ENCODE results near the gene SOD2.

SOD2 gene

DNA sequence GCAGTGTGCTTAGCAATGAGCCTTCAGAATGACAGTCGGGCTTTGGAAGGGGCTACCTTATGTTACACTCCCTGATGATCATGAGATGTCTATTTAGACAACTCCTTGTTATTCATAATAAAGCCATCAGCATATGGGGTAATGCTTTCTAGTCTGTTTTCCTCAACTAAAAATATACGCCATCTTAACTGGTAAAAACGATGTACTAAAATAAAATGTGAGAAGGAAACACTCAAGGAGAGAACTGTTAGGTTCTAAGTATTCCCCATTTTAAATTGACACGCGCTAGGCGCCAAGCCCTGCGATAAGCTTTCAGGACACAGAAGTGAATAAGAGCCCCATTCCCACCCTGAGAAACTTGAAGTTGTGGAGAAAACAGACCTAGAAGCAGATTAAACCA lies 43.6 kb downstream of the SOD2 start:
- H3K4me1 ChIP-seq (ENCODE audit: insufficient read depth, low read length): no peaks in the 10 kb centered on the region
- no peaks in the 10 kb centered on the region for H3K9me3 ChIP-seq (ENCODE audit: insufficient read depth, low read length, severe bottlenecking)
- no peaks in the 10 kb centered on the region for H3K36me3 ChIP-seq (ENCODE audit: insufficient read depth, low read length)
- no peaks in the 10 kb centered on the region for H4K20me1 ChIP-seq (ENCODE audit: insufficient read depth, low read length)
- no peaks in the 10 kb centered on the region for H3K79me2 ChIP-seq (ENCODE audit: insufficient read depth, low read length)
- H3K4me2 ChIP-seq (ENCODE audit: insufficient read depth, low read length): no peak overlapping the region
- H3K4me3 ChIP-seq (ENCODE audit: low read depth in 1 of 2, low read length in 2 of 2): no peak overlapping the region
- ATAC-seq (ENCODE audit: insufficient read depth, low read depth) (no peak), DNase-seq (no peak)
- no peak overlapping the region for H2AFZ ChIP-seq (ENCODE audit: low read depth, low read length)
- no peak overlapping the region for H3K27ac ChIP-seq (ENCODE audit: low read length)
- no peak overlapping the region for H3K9ac ChIP-seq (ENCODE audit: low read depth, low read length)
- no peak for TF ChIP-seq CTCF (IDR thresholded peaks at IDR 0.05; ENCODE audit: borderline replicate concordance, extremely low read depth, low read length, poor library complexity, severe bottlenecking)
- no peak for TF ChIP-seq EZH2 (IDR thresholded peaks at IDR 0.05; ENCODE audit: borderline replicate concordance, low read depth, low read length, severe bottlenecking)
- H3K27me3 ChIP-seq (ENCODE audit: insufficient read depth, low read length, poor library complexity): no peaks in the 10 kb centered on the region

DNA sequence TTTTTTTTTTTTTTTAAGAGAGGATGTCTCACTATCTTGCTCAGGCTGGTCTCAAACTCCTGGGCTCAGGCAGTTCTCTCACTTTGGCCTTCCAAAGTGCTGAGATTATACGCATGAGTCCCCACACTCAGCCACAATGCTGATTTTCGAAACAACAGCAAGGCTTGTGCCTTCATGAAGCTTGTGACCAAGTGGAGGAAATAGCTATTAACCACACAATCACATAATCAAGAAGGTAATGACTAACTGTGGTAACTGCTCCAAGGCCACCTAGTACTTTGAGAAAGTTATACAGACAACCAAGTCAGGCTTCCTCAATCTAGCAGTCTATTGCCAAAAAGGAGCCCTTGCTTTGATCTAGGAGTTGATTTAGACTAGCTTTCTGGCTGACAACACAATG lies 46.3 kb downstream of the SOD2 start:
- no peak overlapping the region for H2AFZ ChIP-seq (ENCODE audit: low read depth, low read length)
- DNase-seq (no peak), ATAC-seq (ENCODE audit: insufficient read depth, low read depth) (no peak)
- H3K27me3 ChIP-seq (ENCODE audit: insufficient read depth, low read length, poor library complexity): no peaks in the 10 kb centered on the region
- TF ChIP-seq CTCF (IDR thresholded peaks at IDR 0.05; ENCODE audit: borderline replicate concordance, extremely low read depth, low read length, poor library complexity, severe bottlenecking) (no peak), EZH2 (IDR thresholded peaks at IDR 0.05; ENCODE audit: borderline replicate concordance, low read depth, low read length, severe bottlenecking) (no peak)
- H4K20me1 ChIP-seq (ENCODE audit: insufficient read depth, low read length): no peaks in the 10 kb centered on the region
- H3K79me2 ChIP-seq (ENCODE audit: insufficient read depth, low read length): no peaks in the 10 kb centered on the region
- no peaks in the 10 kb centered on the region for H3K4me1 ChIP-seq (ENCODE audit: insufficient read depth, low read length)
- H3K9ac ChIP-seq (ENCODE audit: low read depth, low read length): no peak overlapping the region
- no peaks in the 10 kb centered on the region for H3K36me3 ChIP-seq (ENCODE audit: insufficient read depth, low read length)
- no peak overlapping the region for H3K4me2 ChIP-seq (ENCODE audit: insufficient read depth, low read length)
- no peaks in the 10 kb centered on the region for H3K9me3 ChIP-seq (ENCODE audit: insufficient read depth, low read length, severe bottlenecking)
- no peak overlapping the region for H3K4me3 ChIP-seq (ENCODE audit: low read depth in 1 of 2, low read length in 2 of 2)
- H3K27ac ChIP-seq (ENCODE audit: low read length): no peak overlapping the region

DNA sequence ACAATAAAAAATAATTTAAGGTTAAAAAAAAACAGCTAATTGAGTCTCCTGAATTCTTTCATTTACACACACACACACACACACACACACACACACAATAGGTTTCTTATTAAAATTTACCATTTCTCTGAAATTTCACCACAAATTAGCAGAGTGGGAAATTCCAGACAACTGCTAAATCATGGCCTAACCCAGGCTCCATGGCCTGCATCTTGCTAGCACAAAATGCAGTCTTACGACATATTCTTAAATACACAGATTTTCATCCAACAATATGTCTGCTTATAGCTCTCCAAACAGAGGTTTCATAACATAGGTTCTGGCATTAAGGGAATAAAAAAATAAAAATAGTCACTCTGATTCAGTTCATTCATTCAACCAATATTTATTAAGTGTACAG lies 46.9 kb downstream of the SOD2 start:
- H4K20me1 ChIP-seq (ENCODE audit: insufficient read depth, low read length): no peaks in the 10 kb centered on the region
- H3K9ac ChIP-seq (ENCODE audit: low read depth, low read length): no peak overlapping the region
- H3K4me1 ChIP-seq (ENCODE audit: insufficient read depth, low read length): no peaks in the 10 kb centered on the region
- H2AFZ ChIP-seq (ENCODE audit: low read depth, low read length): no peak overlapping the region
- H3K4me2 ChIP-seq (ENCODE audit: insufficient read depth, low read length): no peak overlapping the region
- no peak for ATAC-seq (ENCODE audit: insufficient read depth, low read depth)
- H3K27me3 ChIP-seq (ENCODE audit: insufficient read depth, low read length, poor library complexity): no peaks in the 10 kb centered on the region
- H3K79me2 ChIP-seq (ENCODE audit: insufficient read depth, low read length): no peaks in the 10 kb centered on the region
- TF ChIP-seq CTCF (IDR thresholded peaks at IDR 0.05; ENCODE audit: borderline replicate concordance, extremely low read depth, low read length, poor library complexity, severe bottlenecking) (no peak), EZH2 (IDR thresholded peaks at IDR 0.05; ENCODE audit: borderline replicate concordance, low read depth, low read length, severe bottlenecking) (no peak)
- no peak overlapping the region for H3K4me3 ChIP-seq (ENCODE audit: low read depth in 1 of 2, low read length in 2 of 2)
- H3K36me3 ChIP-seq (ENCODE audit: insufficient read depth, low read length): no peaks in the 10 kb centered on the region
- H3K9me3 ChIP-seq (ENCODE audit: insufficient read depth, low read length, severe bottlenecking): no peaks in the 10 kb centered on the region
- no peak for DNase-seq
- H3K27ac ChIP-seq (ENCODE audit: low read length): no peak overlapping the region

DNA sequence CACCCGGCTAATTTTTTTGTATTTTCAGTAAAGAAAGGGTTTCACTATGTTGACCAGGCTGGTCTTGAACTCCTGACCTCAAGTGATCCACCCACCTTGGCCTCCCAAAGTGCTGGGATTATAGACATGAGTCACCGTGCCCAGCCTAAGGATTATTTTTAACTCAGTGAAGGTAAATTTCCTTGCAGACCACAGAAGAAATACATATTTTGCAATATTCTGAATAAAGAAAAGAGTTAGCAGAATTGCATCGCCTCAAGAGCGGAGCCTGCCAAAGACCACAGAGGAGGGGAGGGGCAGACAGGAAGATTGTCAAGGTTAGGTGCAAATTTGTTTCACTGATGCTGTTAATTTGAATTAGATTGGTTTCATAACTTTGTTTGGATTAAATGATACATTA lies 47.4 kb downstream of the SOD2 start:
- Histone ChIP-seq H3K9me3 (ENCODE audit: insufficient read depth, low read length, severe bottlenecking) (no peaks in the 10 kb centered on the region), H3K4me3 (ENCODE audit: low read depth in 1 of 2, low read length in 2 of 2) (no peak overlapping the region), H3K79me2 (ENCODE audit: insufficient read depth, low read length) (no peaks in the 10 kb centered on the region), H3K27me3 (ENCODE audit: insufficient read depth, low read length, poor library complexity) (no peaks in the 10 kb centered on the region), H3K9ac (ENCODE audit: low read depth, low read length) (no peak overlapping the region), H3K36me3 (ENCODE audit: insufficient read depth, low read length) (no peaks in the 10 kb centered on the region), H3K4me2 (ENCODE audit: insufficient read depth, low read length) (no peak overlapping the region), H3K27ac (ENCODE audit: low read length) (no peak overlapping the region), H3K4me1 (ENCODE audit: insufficient read depth, low read length) (no peaks in the 10 kb centered on the region), H2AFZ (ENCODE audit: low read depth, low read length) (no peak overlapping the region), H4K20me1 (ENCODE audit: insufficient read depth, low read length) (no peaks in the 10 kb centered on the region)
- no peak for TF ChIP-seq CTCF (IDR thresholded peaks at IDR 0.05; ENCODE audit: borderline replicate concordance, extremely low read depth, low read length, poor library complexity, severe bottlenecking)
- TF ChIP-seq EZH2 (IDR thresholded peaks at IDR 0.05; ENCODE audit: borderline replicate concordance, low read depth, low read length, severe bottlenecking): no peak
- ATAC-seq (ENCODE audit: insufficient read depth, low read depth): no peak
- DNase-seq: no peak
